CD8-positive, alpha-beta memory T cell (primary cell): Measurements from ENCODE around the gene HERPUD2. TPM values are rescaled to one million over a fixed set of nuclear protein-coding genes. Genes with fewer than 3 reads are reported as not detected.

Source experiments
- CTCF ChIA-PET: fragments of 350-600 bp; sonication (Branson Sonifier 250); formaldehyde crosslinking; loops from one replicate; lab custom pipeline; 2021; ENCODE audit warnings: antibody characterized with exemption; lab: Charles Lee
- POLR2A ChIA-PET: fragments of 350-600 bp; sonication (Branson Sonifier 250); formaldehyde crosslinking; loops from one replicate; lab custom pipeline; 2021; ENCODE audit warnings: antibody characterized with exemption; lab: Charles Lee
- DNase-seq, 5 donors: peaks; one replicate each; pipeline versions ENCODE4 v3.0.0 to v3.0.0-alpha.2; 2020 to 2022; ENCODE audit warnings: mixed read lengths in 1 of 5
- H3K27ac ChIP-seq: one replicate; pipeline ENCODE4 v1.7.0; 2013; ENCODE audit warnings: low read depth, mild to moderate bottlenecking, low read length, moderate library complexity
- H3K27me3 ChIP-seq: 2 replicates; pipeline ENCODE4 v1.7.0; 2013; ENCODE audit warnings: low read length, mild to moderate bottlenecking; ENCODE audit not compliant: insufficient read depth, poor library complexity, severe bottlenecking
- H3K36me3 ChIP-seq: 2 replicates; pipeline ENCODE4 v1.7.0; 2013; ENCODE audit warnings: mild to moderate bottlenecking, low read length, moderate library complexity; ENCODE audit not compliant: insufficient read depth
- H3K4me1 ChIP-seq: 2 replicates; pipeline ENCODE4 v1.7.0; 2013; ENCODE audit warnings: mild to moderate bottlenecking, low read length, moderate library complexity; ENCODE audit not compliant: insufficient read depth
- H3K4me3 ChIP-seq: 2 replicates; pipeline ENCODE4 v1.7.0; 2013; ENCODE audit warnings: mild to moderate bottlenecking, low read length
- H3K9me3 ChIP-seq: 2 replicates; pipeline ENCODE4 v1.7.0; 2013; ENCODE audit warnings: mild to moderate bottlenecking, low read length
- H3K27ac Mint-ChIP-seq, 8 donors: one replicate each; pipeline ENCODE4 v1.8.0; 2020 to 2021; ENCODE audit warnings: mixed read lengths in 8 of 8, mild to moderate bottlenecking in 6 of 8, inconsistent platforms in 3 of 8, moderate library complexity in 3 of 8
- H3K27me3 Mint-ChIP-seq, 2 donors: one replicate each; pipeline ENCODE4 v1.8.0; 2020 to 2021; ENCODE audit warnings: mixed read lengths in 2 of 2, mild to moderate bottlenecking in 1 of 2, moderate library complexity in 1 of 2
- H3K36me3 Mint-ChIP-seq, 3 donors: one replicate each; pipeline ENCODE4 v1.8.0; 2020 to 2021; ENCODE audit warnings: mixed read lengths in 3 of 3, inconsistent platforms in 1 of 3, mild to moderate bottlenecking in 1 of 3
- H3K4me1 Mint-ChIP-seq, 3 donors: one replicate each; pipeline ENCODE4 v1.8.0; 2020 to 2021; ENCODE audit warnings: mixed read lengths in 3 of 3, inconsistent platforms in 1 of 3, mild to moderate bottlenecking in 1 of 3
- H3K4me3 Mint-ChIP-seq, 7 donors: one replicate each; pipeline ENCODE4 v1.8.0; 2020 to 2021; ENCODE audit warnings: mixed read lengths in 7 of 7, mild to moderate bottlenecking in 6 of 7, moderate library complexity in 4 of 7, inconsistent platforms in 2 of 7
- H3K9me3 Mint-ChIP-seq, 5 donors: one replicate each; pipeline ENCODE4 v1.8.0; 2020 to 2022; ENCODE audit warnings: mixed read lengths in 5 of 5, mild to moderate bottlenecking in 3 of 5, moderate library complexity in 2 of 5, inconsistent platforms in 1 of 5
- polyA plus RNA-seq: library from polyadenylated mRNA; unstranded; fragments of 300-500 nt; fragmentation: Illumina TruSeq; gene quantifications from one replicate; pipeline ENCODE4 v1.2.3, GENCODE V29; 2021
- total RNA-seq, 2 experiments: library from RNA; stranded (reverse); gene quantifications; one replicate each; pipeline ENCODE4 v1.2.3, GENCODE V29; 2021

Gene HERPUD2
- total and polyA plus RNA-seq, 3 experiments from 2014 or later: 31.3 to 121 (median 34.1) TPM

GRCh38 chr7:35624299-35625186 is 70.4 kb downstream of the HERPUD2 start:
- H3K36me3 ChIP-seq: no peaks in the 10 kb centered on the region
- peaks cover 3 to 18% (median 6%) of the 10 kb centered on the region in 3 donors for H3K36me3 Mint-ChIP-seq
- H3K9me3 Mint-ChIP-seq: no peaks in the 10 kb centered on the region
- no peak overlapping the region for H3K4me3 ChIP-seq
- H3K27ac ChIP-seq: no peak overlapping the region
- peaks cover 2 to 9% (median 5%) of the 10 kb centered on the region in 3 donors for H3K4me1 Mint-ChIP-seq
- H3K4me3 Mint-ChIP-seq: no peak overlapping the region
- ChIA-PET POLR2A (no interaction called here), CTCF (interaction anchor here (0.6 to 2.9 kb wide), 19 partner anchors 9 to 285 kb away, joined by 3 to 21 read pairs (median 4); no protein-coding TSS in a partner anchor)
- DNase-seq: peak in 4 of 5 donors; percentile 12 to 51 (median 30)
- H3K4me1 ChIP-seq: no peaks in the 10 kb centered on the region
- H3K27me3 ChIP-seq: no peaks in the 10 kb centered on the region
- H3K27me3 Mint-ChIP-seq: peaks cover 0 to 2% of the 10 kb centered on the region in 2 donors
- no peaks in the 10 kb centered on the region for H3K9me3 ChIP-seq
- peak overlapping the region in 2 of 8 donors; percentile 58 to 71 for H3K27ac Mint-ChIP-seq

- no peak overlapping the region for H3K27ac Mint-ChIP-seq
- Histone ChIP-seq H3K4me3 (no peak overlapping the region), H3K27ac (no peak overlapping the region), H3K27me3 (no peaks in the 10 kb centered on the region), H3K4me1 (no peaks in the 10 kb centered on the region), H3K36me3 (no peaks in the 10 kb centered on the region), H3K9me3 (no peaks in the 10 kb centered on the region)
- CTCF ChIA-PET: interaction anchor here (0.6 to 2.9 kb wide), 12 partner anchors 10 to 286 kb away, joined by 3 to 21 read pairs (median 4); no protein-coding TSS in a partner anchor
- peaks cover 2 to 9% (median 5%) of the 10 kb centered on the region in 3 donors for H3K4me1 Mint-ChIP-seq
- H3K36me3 Mint-ChIP-seq: peaks cover 6 to 8% (median 8%) of the 10 kb centered on the region in 3 donors
- no peaks in the 10 kb centered on the region for H3K9me3 Mint-ChIP-seq
- no peak overlapping the region for H3K4me3 Mint-ChIP-seq
- POLR2A ChIA-PET: no interaction called here
- H3K27me3 Mint-ChIP-seq: peaks cover 0 to 2% of the 10 kb centered on the region in 2 donors
- no peak for DNase-seq
These were observed 71.6 kb downstream of the HERPUD2 start for GRCh38 chr7:35623381-35623780.

GRCh38 chr7:35619863-35620262 is 75.1 kb downstream of the HERPUD2 start:
- Mint-ChIP-seq H3K27ac (no peak overlapping the region), H3K4me3 (no peak overlapping the region), H3K4me1 (peaks cover 2 to 9% (median 5%) of the 10 kb centered on the region in 3 donors), H3K36me3 (peaks cover 5 to 10% (median 10%) of the 10 kb centered on the region in 3 donors), H3K9me3 (no peaks in the 10 kb centered on the region), H3K27me3 (peaks cover 0 to 2% of the 10 kb centered on the region in 2 donors)
- Histone ChIP-seq H3K4me3 (no peak overlapping the region), H3K27ac (no peak overlapping the region), H3K4me1 (no peaks in the 10 kb centered on the region), H3K9me3 (no peaks in the 10 kb centered on the region), H3K36me3 (no peaks in the 10 kb centered on the region), H3K27me3 (no peaks in the 10 kb centered on the region)
- ChIA-PET CTCF (no interaction called here), POLR2A (no interaction called here)
- no peak for DNase-seq

- Histone ChIP-seq H3K27me3 (no peaks in the 10 kb centered on the region), H3K4me1 (no peaks in the 10 kb centered on the region), H3K36me3 (no peaks in the 10 kb centered on the region), H3K4me3 (no peak overlapping the region), H3K9me3 (no peaks in the 10 kb centered on the region), H3K27ac (no peak overlapping the region)
- Mint-ChIP-seq H3K27me3 (peaks cover 0 to 2% of the 10 kb centered on the region in 2 donors), H3K9me3 (no peaks in the 10 kb centered on the region), H3K4me3 (no peak overlapping the region), H3K36me3 (peaks cover 12 to 14% (median 12%) of the 10 kb centered on the region in 3 donors), H3K27ac (no peak overlapping the region), H3K4me1 (no peaks in the 10 kb centered on the region)
- ChIA-PET POLR2A (no interaction called here), CTCF (no interaction called here)
- no peak for DNase-seq
These were observed 77.9 kb downstream of the HERPUD2 start for GRCh38 chr7:35617041-35617440.

- Mint-ChIP-seq H3K4me1 (no peaks in the 10 kb centered on the region), H3K27me3 (no peaks in the 10 kb centered on the region), H3K4me3 (no peak overlapping the region), H3K27ac (no peak overlapping the region), H3K9me3 (peaks cover 0 to 3% (median 0%) of the 10 kb centered on the region in 5 donors), H3K36me3 (peaks cover 10 to 24% (median 20%) of the 10 kb centered on the region in 3 donors)
- POLR2A ChIA-PET: no interaction called here
- Histone ChIP-seq H3K36me3 (no peaks in the 10 kb centered on the region), H3K4me1 (no peaks in the 10 kb centered on the region), H3K4me3 (no peak overlapping the region), H3K27me3 (no peaks in the 10 kb centered on the region), H3K9me3 (no peaks in the 10 kb centered on the region), H3K27ac (no peak overlapping the region)
- CTCF ChIA-PET: interaction anchor here (2.2 kb wide), 1 partner anchor 11 kb away, joined by 6 read pairs; no protein-coding TSS in a partner anchor
- DNase-seq: no peak
These were observed 81.8 kb downstream of the HERPUD2 start for GRCh38 chr7:35613150-35613549.

- no peaks in the 10 kb centered on the region for H3K36me3 ChIP-seq
- H3K4me1 ChIP-seq: no peaks in the 10 kb centered on the region
- Mint-ChIP-seq H3K27me3 (no peaks in the 10 kb centered on the region), H3K4me1 (no peaks in the 10 kb centered on the region), H3K27ac (no peak overlapping the region), H3K4me3 (peak overlapping the region in 1 of 7 donors; percentile 6), H3K9me3 (peaks cover 0 to 2% (median 0%) of the 10 kb centered on the region in 5 donors), H3K36me3 (peaks cover 5 to 11% (median 7%) of the 10 kb centered on the region in 3 donors)
- CTCF ChIA-PET: interaction anchor here (1.6 kb wide), 1 partner anchor 19 kb away, joined by 4 read pairs; no protein-coding TSS in a partner anchor
- no peak overlapping the region for H3K27ac ChIP-seq
- no peaks in the 10 kb centered on the region for H3K27me3 ChIP-seq
- DNase-seq: no peak
- H3K9me3 ChIP-seq: no peaks in the 10 kb centered on the region
- H3K4me3 ChIP-seq: no peak overlapping the region
- POLR2A ChIA-PET: no interaction called here
These were observed 89.2 kb downstream of the HERPUD2 start for GRCh38 chr7:35605760-35606159.

- H3K9me3 ChIP-seq: no peaks in the 10 kb centered on the region
- H3K27me3 ChIP-seq: no peaks in the 10 kb centered on the region
- H3K4me1 ChIP-seq: no peaks in the 10 kb centered on the region
- H3K27ac ChIP-seq: no peak overlapping the region
- ChIA-PET CTCF (no interaction called here), POLR2A (no interaction called here)
- no peak for DNase-seq
- H3K36me3 ChIP-seq: no peaks in the 10 kb centered on the region
- H3K27me3 Mint-ChIP-seq: no peaks in the 10 kb centered on the region
- H3K4me3 Mint-ChIP-seq: no peak overlapping the region
- no peak overlapping the region for H3K4me3 ChIP-seq
- H3K9me3 Mint-ChIP-seq: no peaks in the 10 kb centered on the region
- H3K27ac Mint-ChIP-seq: no peak overlapping the region
- H3K4me1 Mint-ChIP-seq: no peaks in the 10 kb centered on the region
- peaks cover 2 to 8% (median 7%) of the 10 kb centered on the region in 3 donors for H3K36me3 Mint-ChIP-seq
These were observed 90.3 kb downstream of the HERPUD2 start for GRCh38 chr7:35604595-35604994.

GRCh38 chr7:35599645-35600044 is 95.3 kb downstream of the HERPUD2 start:
- Histone ChIP-seq H3K4me1 (no peaks in the 10 kb centered on the region), H3K9me3 (no peaks in the 10 kb centered on the region), H3K36me3 (no peaks in the 10 kb centered on the region), H3K27me3 (no peaks in the 10 kb centered on the region), H3K4me3 (no peak overlapping the region), H3K27ac (no peak overlapping the region)
- Mint-ChIP-seq H3K36me3 (peaks cover 2 to 6% (median 4%) of the 10 kb centered on the region in 3 donors), H3K27me3 (no peaks in the 10 kb centered on the region), H3K4me3 (no peak overlapping the region), H3K4me1 (no peaks in the 10 kb centered on the region), H3K27ac (no peak overlapping the region), H3K9me3 (no peaks in the 10 kb centered on the region)
- CTCF ChIA-PET: no interaction called here
- POLR2A ChIA-PET: no interaction called here
- no peak for DNase-seq
